ENCODE data around the gene FBXW8. TPM values are rescaled to one million over a fixed set of nuclear protein-coding genes. Genes with fewer than 3 reads are reported as not detected.

Gene FBXW8
- total RNA-seq, 1 donor from 2014 or later, result 40.0 TPM

- no peak overlapping the region for H3K4me3 Mint-ChIP-seq
- peaks cover 21% of the 10 kb centered on the region for H3K36me3 Mint-ChIP-seq
- H3K27ac Mint-ChIP-seq, result no peak overlapping the region
- no peaks in the 10 kb centered on the region for H3K27me3 Mint-ChIP-seq (ENCODE audit: low read depth)
- H3K9me3 Mint-ChIP-seq, result no peaks in the 10 kb centered on the region
- TF ChIP-seq, protein P1, sequence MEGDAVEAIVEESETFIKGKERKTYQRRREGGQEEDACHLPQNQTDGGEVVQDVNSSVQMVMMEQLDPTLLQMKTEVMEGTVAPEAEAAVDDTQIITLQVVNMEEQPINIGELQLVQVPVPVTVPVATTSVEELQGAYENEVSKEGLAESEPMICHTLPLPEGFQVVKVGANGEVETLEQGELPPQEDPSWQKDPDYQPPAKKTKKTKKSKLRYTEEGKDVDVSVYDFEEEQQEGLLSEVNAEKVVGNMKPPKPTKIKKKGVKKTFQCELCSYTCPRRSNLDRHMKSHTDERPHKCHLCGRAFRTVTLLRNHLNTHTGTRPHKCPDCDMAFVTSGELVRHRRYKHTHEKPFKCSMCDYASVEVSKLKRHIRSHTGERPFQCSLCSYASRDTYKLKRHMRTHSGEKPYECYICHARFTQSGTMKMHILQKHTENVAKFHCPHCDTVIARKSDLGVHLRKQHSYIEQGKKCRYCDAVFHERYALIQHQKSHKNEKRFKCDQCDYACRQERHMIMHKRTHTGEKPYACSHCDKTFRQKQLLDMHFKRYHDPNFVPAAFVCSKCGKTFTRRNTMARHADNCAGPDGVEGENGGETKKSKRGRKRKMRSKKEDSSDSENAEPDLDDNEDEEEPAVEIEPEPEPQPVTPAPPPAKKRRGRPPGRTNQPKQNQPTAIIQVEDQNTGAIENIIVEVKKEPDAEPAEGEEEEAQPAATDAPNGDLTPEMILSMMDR (IDR thresholded peaks at IDR 0.05; ENCODE audit: unreplicated experiment), result no peak
- peaks cover 3% of the 10 kb centered on the region for H3K4me1 Mint-ChIP-seq
- DNase-seq (ENCODE audit: low spot score in 2 of 2, unreplicated experiment in 2 of 2), result no peak
Measured at GRCh38 chr12:116977465-116978380, 67.0 kb downstream of the FBXW8 start.

GRCh38 chr12:116978791-116979508 lies 68.2 kb downstream of the FBXW8 start:
- H3K36me3 Mint-ChIP-seq, result peaks cover 9% of the 10 kb centered on the region
- H3K4me1 Mint-ChIP-seq, result peaks cover 3% of the 10 kb centered on the region
- H3K27ac Mint-ChIP-seq, result no peak overlapping the region
- no peak overlapping the region for H3K4me3 Mint-ChIP-seq
- no peaks in the 10 kb centered on the region for H3K9me3 Mint-ChIP-seq
- TF ChIP-seq, protein P1 (IDR thresholded peaks at IDR 0.05; ENCODE audit: unreplicated experiment), result no peak
- H3K27me3 Mint-ChIP-seq (ENCODE audit: low read depth), result no peaks in the 10 kb centered on the region
- DNase-seq (ENCODE audit: low spot score in 2 of 2, unreplicated experiment in 2 of 2), result no peak

GRCh38 chr12:116980083-116980482 lies 69.3 kb downstream of the FBXW8 start:
- DNase-seq (ENCODE audit: low spot score in 2 of 2, unreplicated experiment in 2 of 2), result no peak
- TF ChIP-seq, protein P1 (IDR thresholded peaks at IDR 0.05; ENCODE audit: unreplicated experiment), result no peak
- H3K27ac Mint-ChIP-seq, result no peak overlapping the region
- H3K4me1 Mint-ChIP-seq, result peaks cover 3% of the 10 kb centered on the region
- H3K9me3 Mint-ChIP-seq, result no peaks in the 10 kb centered on the region
- H3K27me3 Mint-ChIP-seq (ENCODE audit: low read depth), result no peaks in the 10 kb centered on the region
- no peak overlapping the region for H3K4me3 Mint-ChIP-seq
- H3K36me3 Mint-ChIP-seq, result peaks cover 5% of the 10 kb centered on the region

DNA sequence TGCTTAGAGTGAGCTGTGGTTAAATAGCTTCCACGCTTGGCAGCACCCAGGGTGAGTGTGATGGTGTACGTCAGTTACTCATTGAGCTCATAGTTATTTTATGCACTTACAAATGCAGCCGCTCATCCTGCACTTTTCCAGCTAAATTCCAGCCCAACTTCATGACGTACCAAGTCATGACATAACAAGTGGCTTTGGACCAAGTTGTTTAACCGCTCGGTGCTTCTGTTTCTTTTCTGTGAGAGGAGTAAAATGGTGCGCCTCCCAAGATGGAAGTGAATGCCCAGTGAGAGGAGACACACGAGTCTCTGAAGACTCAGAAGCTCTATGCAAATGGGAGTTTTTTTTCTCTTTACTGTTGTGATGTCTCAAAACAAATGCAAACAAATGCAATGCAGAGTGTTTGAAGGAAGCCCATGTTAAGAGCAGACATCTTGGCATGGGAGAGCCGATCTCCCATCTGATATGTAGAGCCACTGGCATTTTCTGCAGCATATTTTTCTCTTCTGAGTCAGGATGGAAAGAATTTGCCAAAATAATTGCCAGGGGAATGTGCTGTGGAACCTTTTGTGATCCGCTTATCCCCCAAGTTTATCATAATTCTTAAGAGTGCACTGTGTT lies 72.2 kb downstream of the FBXW8 start:
- no peak overlapping the region for H3K27ac Mint-ChIP-seq
- peaks cover 3% of the 10 kb centered on the region for H3K4me1 Mint-ChIP-seq
- no peaks in the 10 kb centered on the region for H3K9me3 Mint-ChIP-seq
- no peaks in the 10 kb centered on the region for H3K27me3 Mint-ChIP-seq (ENCODE audit: low read depth)
- no peak overlapping the region for H3K4me3 Mint-ChIP-seq
- DNase-seq (ENCODE audit: low spot score in 2 of 2, unreplicated experiment in 2 of 2), result no peak
- peaks cover 20% of the 10 kb centered on the region for H3K36me3 Mint-ChIP-seq
- TF ChIP-seq, protein P1 (IDR thresholded peaks at IDR 0.05; ENCODE audit: unreplicated experiment), result no peak

DNA sequence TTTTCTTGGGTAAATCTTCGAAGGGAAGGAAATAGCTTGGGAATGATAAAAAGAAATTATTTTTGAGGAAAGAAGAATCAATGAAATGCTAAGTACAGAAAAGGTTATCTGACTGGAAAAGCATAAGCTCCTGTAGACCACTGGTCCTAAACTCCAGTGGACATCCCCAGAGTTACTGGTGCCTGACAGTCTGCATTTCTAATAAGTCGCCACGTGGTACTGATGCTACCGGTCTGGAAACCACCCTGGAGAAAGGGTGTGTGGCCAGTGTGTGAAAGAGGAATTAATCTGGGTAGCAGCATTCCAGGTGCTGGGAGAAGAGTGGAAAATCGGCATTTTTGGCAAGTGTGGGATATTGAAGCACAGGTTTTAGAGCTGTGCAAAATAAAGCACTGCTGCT lies 73.3 kb downstream of the FBXW8 start:
- TF ChIP-seq, protein P1 (IDR thresholded peaks at IDR 0.05; ENCODE audit: unreplicated experiment), result no peak
- no peak overlapping the region for H3K4me3 Mint-ChIP-seq
- H3K27ac Mint-ChIP-seq, result no peak overlapping the region
- no peaks in the 10 kb centered on the region for H3K9me3 Mint-ChIP-seq
- peaks cover 30% of the 10 kb centered on the region for H3K36me3 Mint-ChIP-seq
- H3K4me1 Mint-ChIP-seq, result no peaks in the 10 kb centered on the region
- no peak for DNase-seq (ENCODE audit: low spot score in 2 of 2, unreplicated experiment in 2 of 2)
- no peaks in the 10 kb centered on the region for H3K27me3 Mint-ChIP-seq (ENCODE audit: low read depth)
